H9 (cell line): ENCODE data around the gene KIF26B. TPM values are rescaled to one million over a fixed set of nuclear protein-coding genes. Genes with fewer than 3 reads are reported as not detected.

Experiments used
- DNase-seq: peaks from one replicate; pipeline ENCODE4 v3.0.0-alpha.2; 2017
- H2AFZ ChIP-seq: one replicate; pipeline ENCODE4 v1.6.1; 2013; ENCODE audit warnings: mild to moderate bottlenecking, low read length, control low read depth, moderate library complexity
- H2AK5ac ChIP-seq: 2 replicates; pipeline ENCODE4 v1.6.1; 2013; ENCODE audit warnings: low read length, control low read depth, mixed read lengths; ENCODE audit not compliant: insufficient read length
- H2BK120ac ChIP-seq: one replicate; pipeline ENCODE4 v1.6.1; 2013; ENCODE audit warnings: low read depth, mild to moderate bottlenecking, low read length, control low read depth, inconsistent platforms; ENCODE audit not compliant: poor library complexity, severe bottlenecking
- H2BK12ac ChIP-seq: 2 replicates; pipeline ENCODE4 v1.6.1; 2013; ENCODE audit warnings: low read length, control low read depth, mixed read lengths, low read depth; ENCODE audit not compliant: insufficient read length
- H2BK15ac ChIP-seq: 2 replicates; pipeline ENCODE4 v1.6.1; 2013; ENCODE audit warnings: low read depth, low read length, control low read depth
- H2BK20ac ChIP-seq: one replicate; pipeline ENCODE4 v1.6.1; 2013; ENCODE audit warnings: low read depth, mild to moderate bottlenecking, low read length, control low read depth, inconsistent platforms; ENCODE audit not compliant: poor library complexity, severe bottlenecking
- H2BK5ac ChIP-seq: 2 replicates; pipeline ENCODE4 v1.6.1; 2013; ENCODE audit warnings: low read length, control low read depth, mixed read lengths; ENCODE audit not compliant: insufficient read length
- H3K14ac ChIP-seq: 2 replicates; pipeline ENCODE4 v1.6.1; 2013; ENCODE audit warnings: low read length, control low read depth; ENCODE audit not compliant: insufficient read depth
- H3K18ac ChIP-seq: 2 replicates; pipeline ENCODE4 v1.6.1; 2013; ENCODE audit warnings: low read depth, mild to moderate bottlenecking, mixed read lengths, low read length, control low read depth; ENCODE audit not compliant: insufficient read length
- H3K23ac ChIP-seq: 2 replicates; pipeline ENCODE4 v1.6.1; 2013; ENCODE audit warnings: low read length, control low read depth, mixed read lengths, low read depth; ENCODE audit not compliant: insufficient read length
- H3K23me2 ChIP-seq: 2 replicates; pipeline ENCODE4 v1.6.1; 2013; ENCODE audit warnings: low read depth, mild to moderate bottlenecking, mixed read lengths, low read length, control low read depth; ENCODE audit not compliant: insufficient read length, poor library complexity, severe bottlenecking
- H3K27ac ChIP-seq: 2 replicates; pipeline ENCODE4 v1.5.1; 2013; ENCODE audit warnings: low read length, control low read depth, mixed read lengths, low read depth; ENCODE audit not compliant: insufficient read length
- H3K27me3 ChIP-seq: 2 replicates; pipeline ENCODE4 v1.6.1; 2013; ENCODE audit warnings: low read length, control low read depth, inconsistent platforms; ENCODE audit not compliant: insufficient read depth
- H3K4ac ChIP-seq: 2 replicates; pipeline ENCODE4 v1.6.1; 2013; ENCODE audit warnings: low read depth, mild to moderate bottlenecking, control low read depth, inconsistent platforms, low read length, moderate library complexity
- H3K4me1 ChIP-seq: 2 replicates; pipeline ENCODE4 v1.6.1; 2013; ENCODE audit warnings: low read length, control low read depth, inconsistent platforms; ENCODE audit not compliant: insufficient read depth
- H3K4me2 ChIP-seq: 2 replicates; pipeline ENCODE4 v1.6.1; 2013; ENCODE audit warnings: low read length, control low read depth, mixed read lengths; ENCODE audit not compliant: insufficient read length, insufficient read depth
- H3K56ac ChIP-seq: 2 replicates; pipeline ENCODE4 v1.6.1; 2013; ENCODE audit warnings: low read depth, mild to moderate bottlenecking, mixed read lengths, low read length, control low read depth; ENCODE audit not compliant: insufficient read length
- H3K79me1 ChIP-seq: 2 replicates; pipeline ENCODE4 v1.6.1; 2013; ENCODE audit warnings: low read depth, mild to moderate bottlenecking, moderate library complexity, low read length, control low read depth, inconsistent platforms; ENCODE audit not compliant: insufficient read depth, poor library complexity, severe bottlenecking
- H3K79me2 ChIP-seq: 2 replicates; pipeline ENCODE4 v1.6.1; 2013; ENCODE audit warnings: low read length, control low read depth, inconsistent platforms; ENCODE audit not compliant: insufficient read depth
- H3K9ac ChIP-seq: 2 replicates; pipeline ENCODE4 v1.6.1; 2013; ENCODE audit warnings: low read length, control low read depth, mixed read lengths; ENCODE audit not compliant: insufficient read length; ENCODE audit errors: extremely low read depth
- H3K9me3 ChIP-seq: one replicate; pipeline ENCODE4 v1.6.1; 2013; ENCODE audit warnings: low read depth, low read length, inconsistent platforms; ENCODE audit not compliant: control insufficient read depth
- H3T11ph ChIP-seq: one replicate; pipeline ENCODE4 v1.6.1; 2013; ENCODE audit warnings: mild to moderate bottlenecking, low read length, control low read depth, inconsistent platforms
- H4K20me1 ChIP-seq: one replicate; pipeline ENCODE4 v1.6.1; 2013; ENCODE audit not compliant: control insufficient read depth, insufficient read length, insufficient read depth
- H4K5ac ChIP-seq: 2 replicates; pipeline ENCODE4 v1.6.1; 2013; ENCODE audit warnings: low read depth, mild to moderate bottlenecking, mixed read lengths, low read length, control low read depth; ENCODE audit not compliant: insufficient read length
- H4K8ac ChIP-seq: replicated peaks from 2 replicates; pipeline ENCODE4 v1.6.1; 2013; ENCODE audit warnings: low read length, control low read depth, mixed read lengths, low read depth; ENCODE audit not compliant: insufficient read length
- H4K91ac ChIP-seq: 2 replicates; pipeline ENCODE4 v1.6.1; 2013; ENCODE audit warnings: low read depth, mild to moderate bottlenecking, moderate library complexity, mixed read lengths, low read length, control low read depth; ENCODE audit not compliant: insufficient read length
- H3K27ac Mint-ChIP-seq, 3 experiments: 2 replicates in 2 of 3; 3 replicates in 1 of 3; pipeline ENCODE4 v1.8.0; 2020 to 2021; ENCODE audit warnings: mixed read lengths in 3 of 3, mild to moderate bottlenecking in 1 of 3, moderate library complexity in 1 of 3
- H3K27me3 Mint-ChIP-seq: 2 replicates; pipeline ENCODE4 v1.8.0; 2021; ENCODE audit warnings: low read depth, mild to moderate bottlenecking, moderate library complexity, mixed read lengths
- H3K36me3 Mint-ChIP-seq, 3 experiments: 2 replicates in 2 of 3; 3 replicates in 1 of 3; pipeline ENCODE4 v1.8.0; 2020 to 2021; ENCODE audit warnings: low read depth in 3 of 3, mixed read lengths in 3 of 3; ENCODE audit not compliant: insufficient read depth in 1 of 3
- H3K4me1 Mint-ChIP-seq, 2 experiments: 2 replicates each; pipeline ENCODE4 v1.8.0; 2020; ENCODE audit warnings: mixed read lengths in 2 of 2
- H3K4me3 Mint-ChIP-seq, 2 experiments: 2 replicates in 1 of 2; 3 replicates in 1 of 2; pipeline ENCODE4 v1.8.0; 2020 to 2021; ENCODE audit warnings: mild to moderate bottlenecking in 2 of 2, mixed read lengths in 2 of 2, moderate library complexity in 1 of 2
- H3K9me3 Mint-ChIP-seq, 2 experiments: 2 replicates in 1 of 2; 3 replicates in 1 of 2; pipeline ENCODE4 v1.8.0; 2020; ENCODE audit warnings: mild to moderate bottlenecking in 2 of 2, mixed read lengths in 2 of 2, moderate library complexity in 1 of 2
- CTCF ChIP-seq: fragments of 200-600 bp; sonication (generic); conservative IDR thresholded peaks from 3 replicates; pipeline ENCODE4 v1.8.0; 2021; ENCODE audit warnings: antibody characterized with exemption, mild to moderate bottlenecking
- WGBS: extraction: QIAGEN DNeasy Blood & Tissue Kit; methylation state at CpG from one replicate; pipeline ENCODE4 v1.1.7; 2013; ENCODE audit warnings: missing lambda C conversion rate, low lambda C conversion rate, mixed read lengths; ENCODE audit not compliant: insufficient read length; ENCODE audit errors: extremely low coverage; 5-methylcytosine and 5-hydroxymethylcytosine counted together
- total RNA-seq: library from RNA; stranded (reverse); gene quantifications from 2 replicates; pipeline ENCODE4 v1.2.1, GENCODE V29; 2021

KIF26B gene
- total RNA-seq, 1 experiment from 2014 or later = 0.13 TPM

- H3K14ac ChIP-seq = no peak overlapping the region
- peaks cover 2% of the 10 kb centered on the region; the same call in 1 of the 2 replicates for H3K27me3 Mint-ChIP-seq
- no peak overlapping the region for H2BK15ac ChIP-seq
- H3K4me1 Mint-ChIP-seq = peaks cover 12 to 15% of the 10 kb centered on the region in 2 experiments
- H3K27ac Mint-ChIP-seq = no peak overlapping the region; a peak in 1 of 7 replicates
- H3K4me1 ChIP-seq = peaks cover 3% of the 10 kb centered on the region; the same call in 1 of the 2 replicates
- no peak overlapping the region for H3K56ac ChIP-seq
- H3K9ac ChIP-seq = no peak overlapping the region
- no peaks in the 10 kb centered on the region for H3K79me2 ChIP-seq
- no peaks in the 10 kb centered on the region for H4K20me1 ChIP-seq
- H3T11ph ChIP-seq = no peak overlapping the region
- H2BK120ac ChIP-seq = no peak overlapping the region
- no peak overlapping the region for H4K91ac ChIP-seq
- no peak overlapping the region for H2BK12ac ChIP-seq
- H2AK5ac ChIP-seq = no peak overlapping the region
- H3K27ac ChIP-seq = no peak overlapping the region
- no peak overlapping the region for H3K4ac ChIP-seq
- no peak overlapping the region for H3K23ac ChIP-seq
- DNase-seq = peak; percentile 40
- no peaks in the 10 kb centered on the region for H3K9me3 ChIP-seq
- TF ChIP-seq CTCF = peak; percentile 58
- H3K36me3 Mint-ChIP-seq = peaks cover 0 to 2% (median 0%) of the 10 kb centered on the region in 3 experiments; a peak in 2 of 7 replicates
- no peaks in the 10 kb centered on the region for H3K79me1 ChIP-seq
- H3K4me3 Mint-ChIP-seq = no peak overlapping the region
- H2BK20ac ChIP-seq = no peak overlapping the region
- H3K18ac ChIP-seq = no peak overlapping the region
- H2BK5ac ChIP-seq = no peak overlapping the region
- H3K4me2 ChIP-seq = no peak overlapping the region
- H2AFZ ChIP-seq = no peak overlapping the region
- no peak overlapping the region for H4K8ac ChIP-seq
- no CpG with 5 or more reads among the region's 7 CpGs for WGBS
- no peaks in the 10 kb centered on the region; a peak in 1 of 5 replicates for H3K9me3 Mint-ChIP-seq
- H3K23me2 ChIP-seq = no peaks in the 10 kb centered on the region
- no peak overlapping the region for H4K5ac ChIP-seq
- no peaks in the 10 kb centered on the region for H3K27me3 ChIP-seq
Observed at GRCh38 chr1:245121523-245121922, 33.3 kb upstream of the KIF26B start.
